HG02588 (cell line): Measurements from ENCODE around the gene PTPRS.

Experiments
- ATAC-seq: cut with Tn5 transposase; IDR thresholded peaks from one replicate; pipeline ENCODE4 v1.9.1; 2021; ENCODE audit warnings: mild to moderate bottlenecking, moderate library complexity; ENCODE audit not compliant: unreplicated experiment

The PTPRS gene

DNA sequence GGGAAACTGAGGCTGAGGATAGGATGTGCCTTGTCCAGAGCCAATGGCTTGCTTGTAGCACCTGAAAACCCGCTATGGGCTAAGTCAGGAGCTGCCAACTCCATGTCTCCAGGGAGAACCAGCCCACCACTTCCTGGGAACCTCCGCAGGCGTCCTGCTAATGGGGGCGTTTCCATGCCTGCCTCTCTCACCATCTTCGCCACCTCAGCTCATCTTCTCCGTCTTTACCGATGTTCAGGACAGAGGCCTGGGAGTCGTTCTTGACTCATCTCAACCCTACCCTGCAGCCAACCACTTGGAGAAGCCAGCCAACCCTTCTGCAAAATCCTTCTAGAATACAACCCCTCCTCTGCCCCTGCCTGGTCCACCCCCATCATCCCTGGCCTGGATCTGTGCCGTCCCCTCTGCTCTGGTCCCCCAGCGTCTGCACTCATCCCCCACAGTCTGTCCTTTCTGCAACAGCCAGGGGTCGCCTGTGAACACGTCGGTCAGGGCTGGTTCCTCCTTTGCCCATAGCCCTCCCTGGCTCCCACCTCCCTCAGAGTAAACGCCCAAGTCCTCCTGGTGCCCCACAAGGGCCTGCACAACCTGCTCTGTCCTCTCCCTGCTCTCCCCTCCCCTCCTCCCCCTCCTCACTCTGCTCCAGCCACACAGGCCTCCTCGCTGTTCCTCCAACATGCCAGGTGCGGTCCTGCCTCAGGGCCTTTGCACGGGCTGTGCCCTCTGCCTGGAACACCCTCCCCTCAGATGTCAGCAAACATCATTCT is 31.0 kb downstream of the PTPRS start:
- ATAC-seq = no peak

DNA sequence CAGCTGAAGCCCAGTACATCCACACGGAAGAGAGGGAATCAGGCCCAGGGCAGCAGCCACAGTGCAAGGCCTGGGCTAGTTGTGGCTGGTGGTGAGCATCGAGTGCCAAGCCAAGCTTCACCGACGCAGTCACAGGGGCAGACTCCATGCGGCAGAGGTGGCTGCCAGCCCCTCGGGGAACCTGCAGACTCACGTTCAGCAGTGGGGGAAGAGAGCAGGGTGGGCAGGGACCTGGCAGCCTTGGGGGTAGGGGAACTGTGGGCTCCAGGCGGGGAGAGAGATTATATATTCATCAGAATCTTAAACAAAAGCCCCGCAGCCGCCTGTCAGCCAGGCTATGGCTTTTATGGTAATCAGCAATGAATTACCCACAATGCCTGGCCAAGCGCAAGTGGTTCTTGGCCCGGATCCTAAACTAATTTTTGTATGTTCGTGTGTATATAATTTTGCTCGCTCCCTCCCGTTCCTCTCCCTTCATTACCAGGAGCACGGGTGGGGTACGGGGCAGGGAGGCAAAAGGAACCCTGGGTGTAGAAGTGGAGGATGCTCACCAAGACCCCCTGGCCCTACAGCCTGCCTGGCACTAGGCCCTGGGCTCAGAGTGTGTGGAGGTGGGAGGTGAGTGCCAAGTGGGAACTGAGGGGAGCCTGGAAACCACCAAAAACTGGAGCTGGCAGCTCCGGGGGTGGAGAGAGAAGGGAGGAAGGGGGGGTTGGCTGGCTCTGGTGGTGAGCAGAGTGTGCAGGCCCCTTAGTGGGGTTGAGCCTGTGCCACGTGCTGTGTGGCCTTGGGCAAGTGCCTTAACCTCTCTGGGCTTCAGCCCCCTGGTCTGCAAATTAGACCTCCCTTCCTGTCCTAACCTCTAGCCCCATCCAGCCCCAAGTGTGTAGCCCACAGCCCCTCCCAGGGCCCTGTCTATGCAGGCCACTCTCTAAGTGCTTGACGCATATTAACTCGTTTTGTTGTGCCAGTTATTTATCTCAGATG is 31.9 kb downstream of the PTPRS start:
- ATAC-seq = no peak

GRCh38 chr19:5307655-5308054 is 33.0 kb downstream of the PTPRS start:
- no peak for ATAC-seq

DNA sequence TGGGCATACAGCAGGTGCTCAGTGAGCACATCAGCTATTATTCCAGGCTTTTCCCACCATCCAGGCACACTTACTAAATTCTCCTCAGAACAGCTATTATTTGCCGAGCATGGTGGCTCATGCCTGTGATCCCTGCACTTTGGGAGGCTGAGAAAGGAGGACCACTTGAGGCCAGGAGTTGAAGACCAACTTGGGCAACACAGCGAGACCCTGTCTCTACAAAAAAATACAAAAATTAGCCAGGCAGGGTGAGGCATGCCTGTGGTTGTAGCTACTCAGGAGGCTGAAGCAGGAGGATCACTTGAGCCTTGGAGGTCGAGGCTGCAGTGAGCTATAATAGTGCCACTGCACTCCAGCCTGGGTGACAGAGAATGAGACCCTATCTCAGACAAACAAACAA is 35.4 kb downstream of the PTPRS start:
- ATAC-seq = no peak

GRCh38 chr19:5304486-5304885 is 36.1 kb downstream of the PTPRS start:
- ATAC-seq = no peak

- ATAC-seq = no peak
These were observed 37.4 kb downstream of the PTPRS start for GRCh38 chr19:5303208-5303607.

DNA sequence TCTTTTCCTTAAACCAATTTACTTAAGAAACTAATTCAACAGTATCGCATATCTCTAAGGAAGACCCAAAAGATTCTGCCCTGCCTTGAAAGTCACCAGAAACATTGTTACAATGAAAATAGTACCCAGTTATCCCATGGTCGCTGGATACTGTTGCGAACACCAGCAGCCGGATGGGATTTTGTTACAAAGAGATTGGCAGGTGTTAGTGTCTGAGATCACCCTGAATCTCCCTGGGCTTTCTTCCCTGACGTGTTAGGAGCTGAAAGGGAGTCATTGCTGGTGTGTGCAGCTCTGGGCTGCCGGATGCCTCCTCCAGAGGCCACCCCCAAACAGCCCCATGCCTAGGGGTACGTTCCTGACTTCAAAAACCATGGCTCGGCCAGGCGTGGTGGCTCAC is 38.2 kb downstream of the PTPRS start:
- ATAC-seq = no peak

GRCh38 chr19:5299137-5299536 is 41.5 kb downstream of the PTPRS start:
- no peak for ATAC-seq

DNA sequence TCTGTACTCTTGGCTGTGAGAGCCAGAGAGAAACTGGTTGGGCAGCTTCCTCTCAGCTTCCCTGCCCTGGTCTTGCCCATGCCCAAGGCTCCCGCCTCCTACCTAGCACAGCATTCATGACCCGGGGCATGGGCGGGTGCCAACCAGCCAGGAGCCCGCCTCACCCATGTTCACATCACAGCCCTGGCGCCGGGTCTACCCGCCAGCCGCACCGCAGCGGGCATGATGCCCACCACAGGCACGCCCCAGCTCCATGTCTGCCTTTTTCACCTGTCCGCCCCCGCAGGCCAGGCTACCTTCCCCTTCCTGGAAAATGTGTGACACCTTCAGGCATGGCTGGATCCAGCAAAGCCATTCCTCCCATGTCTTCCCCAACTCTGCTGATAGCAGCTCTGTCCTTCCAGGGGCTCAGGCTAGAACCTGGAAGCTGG is 42.1 kb downstream of the PTPRS start:
- no peak for ATAC-seq

- no peak for ATAC-seq
These were observed 43.3 kb downstream of the PTPRS start for GRCh38 chr19:5297272-5297669.

DNA sequence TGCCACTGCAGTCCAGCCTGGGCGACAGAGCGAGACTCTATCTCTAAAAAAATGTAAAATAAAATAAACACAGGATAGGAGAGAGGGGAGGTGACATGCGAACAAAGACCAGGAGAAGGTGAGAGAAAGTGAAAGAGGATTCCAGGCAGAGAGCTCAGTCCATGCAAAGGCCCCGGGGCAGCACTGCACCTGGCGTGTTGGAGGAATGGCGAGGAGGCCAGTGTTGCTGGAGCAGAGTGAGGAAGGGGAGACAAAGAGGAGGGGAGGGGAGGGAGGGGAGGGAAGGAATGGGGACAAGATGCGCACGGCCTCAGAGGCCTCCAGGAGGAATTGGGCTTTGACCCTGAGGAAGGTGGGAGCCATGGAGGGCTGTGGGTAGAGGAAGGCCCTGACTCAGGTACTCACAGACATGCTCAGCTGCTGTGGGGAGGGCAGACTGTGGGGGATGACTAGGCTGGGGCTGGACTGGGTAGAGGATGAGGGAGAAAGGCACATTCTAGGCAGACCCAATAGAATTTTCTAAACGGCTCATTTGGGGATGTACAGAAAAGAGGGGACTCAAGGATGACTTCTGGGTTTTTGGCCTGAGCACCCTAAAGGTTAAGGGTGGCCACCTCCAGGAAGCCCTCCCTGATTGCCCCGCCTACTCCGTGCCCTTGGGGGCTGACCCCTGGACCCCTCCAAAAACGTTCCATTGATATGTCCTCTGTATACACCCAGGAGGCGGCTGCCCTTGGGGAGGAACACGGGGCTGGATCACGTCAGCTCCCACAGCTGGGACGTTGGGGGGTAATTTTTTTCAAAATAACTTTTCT is 43.9 kb downstream of the PTPRS start:
- no peak for ATAC-seq

- ATAC-seq = no peak
These were observed 44.6 kb downstream of the PTPRS start for GRCh38 chr19:5296021-5296420.

- ATAC-seq = no peak
These were observed 46.0 kb downstream of the PTPRS start for GRCh38 chr19:5294403-5295160.

DNA sequence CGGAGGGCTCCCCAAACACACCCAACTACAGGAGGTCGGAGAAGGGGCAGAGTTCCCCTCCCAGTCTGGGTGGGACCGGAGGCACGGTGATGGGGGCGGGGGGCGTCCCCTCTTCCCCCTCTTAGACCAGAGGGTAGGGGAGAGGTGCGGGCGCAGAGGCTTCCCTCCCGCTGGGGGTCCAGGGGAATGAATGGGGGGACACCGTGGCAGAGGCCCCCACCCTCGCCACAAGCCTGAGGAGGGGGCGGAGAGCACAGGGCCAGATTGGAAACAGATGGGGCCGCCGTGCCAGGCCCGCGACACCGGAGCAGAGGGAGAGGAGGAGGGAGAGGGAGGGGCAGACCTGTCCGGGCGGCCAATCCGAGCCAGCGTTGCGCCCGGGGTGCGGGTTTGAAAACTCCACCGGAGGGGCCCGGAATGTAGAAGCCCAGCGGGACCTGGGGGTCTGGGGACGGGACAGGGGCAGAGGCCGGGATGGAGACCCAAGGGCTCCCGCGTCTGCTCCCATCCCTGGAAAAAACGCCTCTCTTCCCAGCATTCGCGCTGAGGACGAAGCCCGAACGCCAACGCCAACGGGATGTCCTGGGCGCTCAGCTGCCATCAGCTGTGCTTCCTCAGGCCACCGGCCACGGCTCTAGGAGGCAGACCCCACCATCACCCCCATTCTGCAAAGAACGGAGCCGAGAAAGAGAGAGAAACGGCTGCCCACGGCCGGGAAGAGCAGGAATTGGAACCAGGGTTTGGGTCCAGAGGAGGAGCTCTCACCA is 46.8 kb downstream of the PTPRS start:
- no peak for ATAC-seq

DNA sequence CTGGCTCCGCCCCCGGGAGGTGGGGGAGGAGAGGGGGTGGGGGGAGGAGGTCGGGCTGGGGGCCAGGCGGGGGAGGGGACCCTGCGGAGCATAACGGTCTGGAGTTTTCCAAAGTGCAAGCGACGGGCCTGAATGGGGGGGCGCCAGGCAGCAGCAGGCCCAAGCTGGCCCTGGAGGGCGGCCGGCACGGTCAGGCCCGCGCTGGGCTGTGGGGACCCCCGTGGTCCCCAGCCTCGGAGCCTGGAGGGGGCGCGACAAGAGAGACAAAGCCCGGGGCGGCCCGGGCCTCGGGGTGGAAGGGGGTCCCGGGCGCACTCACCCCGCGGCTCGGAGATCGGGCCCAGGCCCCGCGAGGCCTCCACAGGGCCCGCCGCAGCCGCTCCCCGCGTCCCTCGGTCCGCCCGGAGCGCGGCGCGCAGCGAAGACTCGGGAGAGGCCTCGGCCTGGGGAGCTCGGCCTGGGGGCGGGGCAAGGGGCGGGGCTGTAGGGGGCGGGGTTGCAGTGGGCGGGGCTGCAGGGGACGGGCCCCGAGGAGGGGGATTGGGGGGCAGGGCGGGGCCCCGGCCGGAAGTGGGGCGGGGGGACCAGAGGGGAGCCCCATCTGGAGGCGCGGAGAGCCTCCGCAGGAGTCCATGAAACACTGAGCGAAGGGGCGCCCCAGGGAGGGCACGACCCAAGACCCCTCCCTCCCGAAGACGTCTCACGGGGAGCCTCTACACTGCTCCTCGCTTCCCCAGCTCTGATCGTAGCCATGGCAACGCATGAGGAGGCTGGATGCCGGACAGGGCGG is 47.6 kb downstream of the PTPRS start:
- ATAC-seq = no peak

DNA sequence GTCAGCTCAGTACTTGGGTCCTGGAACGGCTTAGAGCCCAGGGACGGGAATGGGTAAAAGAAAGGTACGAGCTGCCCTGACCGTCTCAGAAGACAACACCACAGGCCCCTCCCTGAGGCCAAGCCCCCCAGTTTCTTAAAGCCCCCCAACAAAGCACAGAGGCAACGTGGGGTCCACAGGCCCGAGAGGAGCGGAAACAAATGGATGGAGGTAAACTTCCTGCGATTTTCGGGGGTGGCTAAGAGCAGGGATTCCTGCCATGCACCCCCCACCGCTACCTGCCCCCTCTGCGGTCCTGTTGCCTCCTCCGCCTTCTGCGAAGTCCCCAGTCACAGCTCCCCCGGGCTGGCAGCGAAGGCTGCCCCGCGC is 48.2 kb downstream of the PTPRS start:
- no peak for ATAC-seq

- ATAC-seq = no peak
These were observed 48.9 kb downstream of the PTPRS start for GRCh38 chr19:5291588-5292193.
